ENCODE results near the gene LYPD3. TPM values are rescaled to one million over a fixed set of nuclear protein-coding genes. Genes with fewer than 3 reads are reported as not detected.
A peak's percentile ranks its signal among the peaks of the same experiment; 100 is the strongest.

LYPD3 gene
- polyA plus RNA-seq, 1 of the 3 experiments (the other 2 are of a cell fraction), result 4.2 TPM

GRCh38 chr19:43446746-43447489, 18.5 kb downstream of the LYPD3 start:
- Histone ChIP-seq H2AFZ (ENCODE audit: low read depth) (no peak overlapping the region), H3K4me1 (ENCODE audit: control insufficient read depth in 1 of 2, insufficient read depth in 2 of 2, low read depth in 1 of 2, low read length in 1 of 2) (no peaks in the 10 kb centered on the region), H3K36me3 (replicated peaks in 1 of 2; ENCODE audit: control insufficient read depth in 1 of 2, insufficient read depth in 2 of 2, low read length in 1 of 2) (no peaks in the 10 kb centered on the region), H3K9me2 (no peaks in the 10 kb centered on the region), H4K20me1 (ENCODE audit: insufficient read depth) (no peaks in the 10 kb centered on the region), H3K27me3 (ENCODE audit: insufficient read depth) (peaks cover 12% of the 10 kb centered on the region; the same call in 1 of the 2 replicates), H3K27ac (ENCODE audit: low read depth in 2 of 2, low read length in 1 of 2) (no peak overlapping the region), H3K79me2 (ENCODE audit: insufficient read depth) (no peaks in the 10 kb centered on the region), H3K4me2 (no peak overlapping the region), H3K9me3 (no peaks in the 10 kb centered on the region), H3F3A (replicated peaks; ENCODE audit: insufficient read depth) (no peaks in the 10 kb centered on the region), H3K9ac (no peak overlapping the region), H3K4me3 (ENCODE audit: low read depth in 2 of 2, low read length in 1 of 2) (peak overlapping the region in 1 of 2 experiments; percentile 24; a peak in 1 of 4 replicates)
- peak; percentile 82 for DNase-seq
- WGBS (ENCODE audit: low lambda C conversion rate), result 23% methylated on average over 14 of the region's 14 CpGs
- ChIA-PET POLR2A (no interaction called here), CTCF (interaction anchor here (0.5 to 19.6 kb wide), 40 partner anchors 8 to 206 kb away, joined by 3 to 632 read pairs (median 6); partner anchors contain the start of genes ETHE1, LYPD3, PHLDB3 and ZNF575)
- peak; percentile 93 for TF ChIP-seq CTCF (IDR thresholded peaks at IDR 0.05)
- TF ChIP-seq RFX5 (IDR thresholded peaks at IDR 0.05; ENCODE audit: low read length), result no peak
- no peak for TF ChIP-seq MXI1 (IDR thresholded peaks at IDR 0.05; ENCODE audit: low read depth, low read length)
- no peak for TF ChIP-seq EP300 (IDR thresholded peaks at IDR 0.05; ENCODE audit: borderline replicate concordance in 1 of 2, low read depth in 1 of 2, low read length in 1 of 2)
- peak; percentile 98 for TF ChIP-seq SMC3 (IDR thresholded peaks at IDR 0.05; ENCODE audit: low read depth, low read length)
- no peak for TF ChIP-seq ZBTB33 (IDR thresholded peaks at IDR 0.05; ENCODE audit: borderline replicate concordance, low read depth)
- TF ChIP-seq SIN3A (IDR thresholded peaks at IDR 0.05; ENCODE audit: borderline replicate concordance, low read depth, low read length), result no peak
- no peak for TF ChIP-seq NRF1 (IDR thresholded peaks at IDR 0.05; ENCODE audit: low read depth, low read length)
- TF ChIP-seq RAD21 (IDR thresholded peaks at IDR 0.05; ENCODE audit: low read length), result peak; percentile 94
- no peak for TF ChIP-seq EZH2phosphoT487 (IDR thresholded peaks at IDR 0.05; ENCODE audit: borderline replicate concordance, low read depth)
- no peak for TF ChIP-seq ELF1 (IDR thresholded peaks at IDR 0.05)
- no peak for TF ChIP-seq CHD2 (IDR thresholded peaks at IDR 0.05; ENCODE audit: low read length, partially characterized antibody)
- no peak for TF ChIP-seq RXRA (IDR thresholded peaks at IDR 0.05; ENCODE audit: borderline replicate concordance, low read depth)
- no peak for TF ChIP-seq USF1 (IDR thresholded peaks at IDR 0.05; ENCODE audit: borderline replicate concordance, low read depth)
- no peak for TF ChIP-seq TCF12 (IDR thresholded peaks at IDR 0.05)
- no peak for TF ChIP-seq YY1 (IDR thresholded peaks at IDR 0.05; ENCODE audit: low read depth)
- TF ChIP-seq RCOR1 (IDR thresholded peaks at IDR 0.05; ENCODE audit: low read length), result no peak
- no peak for TF ChIP-seq GATA2 (CRISPR knock-in tag; IDR thresholded peaks at IDR 0.05)
- TF ChIP-seq USF2 (IDR thresholded peaks at IDR 0.05; ENCODE audit: borderline replicate concordance, low read depth, low read length), result no peak

All from SK-N-SH (cell line).